CD4-positive, CD25-positive, alpha-beta regulatory T cell (primary cell): ENCODE data around the gene SLC25A40. TPM values are rescaled to one million over a fixed set of nuclear protein-coding genes. Genes with fewer than 3 reads are reported as not detected.

Source experiments
- ATAC-seq, 2 donors: fragments of 150-1000 bp; cut with Tn5 transposase; one replicate each; pipeline ENCODE4 v1.10.0; 2021; ENCODE audit warnings: low read depth in 2 of 2, moderate number of reproducible peaks in 2 of 2, moderate library complexity in 1 of 2
- DNase-seq, 3 donors: peaks; one replicate each; pipeline versions ENCODE4 v3.0.0 to v3.0.0-alpha.2; 2012 to 2022; ENCODE audit warnings: mixed read lengths in 1 of 3
- H3K27ac ChIP-seq: one replicate; pipeline ENCODE4 v1.7.0; 2013; ENCODE audit warnings: mild to moderate bottlenecking, low read length; ENCODE audit not compliant: insufficient read depth, poor library complexity, severe bottlenecking
- H3K27me3 ChIP-seq: one replicate; pipeline ENCODE4 v1.7.0; 2013; ENCODE audit warnings: low read length; ENCODE audit not compliant: control insufficient read depth, insufficient read depth
- H3K36me3 ChIP-seq: one replicate; pipeline ENCODE4 v1.7.0; 2013; ENCODE audit warnings: mild to moderate bottlenecking, low read length, moderate library complexity; ENCODE audit not compliant: control insufficient read depth, insufficient read depth
- H3K4me1 ChIP-seq: 2 replicates; pipeline ENCODE4 v1.7.0; 2013; ENCODE audit warnings: mild to moderate bottlenecking, low read length; ENCODE audit not compliant: insufficient read depth, control insufficient read depth, poor library complexity, severe bottlenecking
- H3K4me3 ChIP-seq: one replicate; pipeline ENCODE4 v1.7.0; 2013; ENCODE audit warnings: low read depth, mild to moderate bottlenecking, low read length, moderate library complexity
- H3K9me3 ChIP-seq, 2 experiments: 1 replicate in 1 of 2; 2 replicates in 1 of 2; pipeline ENCODE4 v1.7.0; 2013; ENCODE audit warnings: low read length in 2 of 2, mild to moderate bottlenecking in 1 of 2, moderate library complexity in 1 of 2; ENCODE audit not compliant: control insufficient read depth in 2 of 2
- H3K27ac Mint-ChIP-seq, 3 donors: one replicate each; pipeline ENCODE4 v1.8.0; 2020 to 2022; ENCODE audit warnings: mild to moderate bottlenecking in 3 of 3, mixed read lengths in 3 of 3, moderate library complexity in 2 of 3
- H3K27me3 Mint-ChIP-seq: one replicate; pipeline ENCODE4 v1.8.0; 2022; ENCODE audit warnings: mild to moderate bottlenecking, mixed read lengths
- H3K36me3 Mint-ChIP-seq: one replicate; pipeline ENCODE4 v1.8.0; 2020; ENCODE audit warnings: mixed read lengths
- H3K4me1 Mint-ChIP-seq, 4 donors: one replicate each; pipeline ENCODE4 v1.8.0; 2020 to 2022; ENCODE audit warnings: mixed read lengths in 4 of 4, mild to moderate bottlenecking in 1 of 4
- H3K4me3 Mint-ChIP-seq, 4 donors: one replicate each; pipeline ENCODE4 v1.8.0; 2020 to 2022; ENCODE audit warnings: mild to moderate bottlenecking in 4 of 4, mixed read lengths in 4 of 4, moderate library complexity in 3 of 4
- H3K9me3 Mint-ChIP-seq, 7 donors: one replicate each; pipeline ENCODE4 v1.8.0; 2020 to 2022; ENCODE audit warnings: mixed read lengths in 7 of 7, mild to moderate bottlenecking in 3 of 7, moderate library complexity in 2 of 7
- polyA plus RNA-seq, 4 donors: library from polyadenylated mRNA; unstranded; fragments of 300-500 nt; fragmentation: Illumina TruSeq; gene quantifications; one replicate each; pipeline ENCODE4 v1.2.3, GENCODE V29; 2021
- total RNA-seq: library from RNA; stranded (reverse); gene quantifications from one replicate; pipeline ENCODE4 v1.2.3, GENCODE V29; 2022

The SLC25A40 gene
- total and polyA plus RNA-seq, 5 donors from 2014 or later: 13.4 to 24.2 (median 17.7) TPM

DNA sequence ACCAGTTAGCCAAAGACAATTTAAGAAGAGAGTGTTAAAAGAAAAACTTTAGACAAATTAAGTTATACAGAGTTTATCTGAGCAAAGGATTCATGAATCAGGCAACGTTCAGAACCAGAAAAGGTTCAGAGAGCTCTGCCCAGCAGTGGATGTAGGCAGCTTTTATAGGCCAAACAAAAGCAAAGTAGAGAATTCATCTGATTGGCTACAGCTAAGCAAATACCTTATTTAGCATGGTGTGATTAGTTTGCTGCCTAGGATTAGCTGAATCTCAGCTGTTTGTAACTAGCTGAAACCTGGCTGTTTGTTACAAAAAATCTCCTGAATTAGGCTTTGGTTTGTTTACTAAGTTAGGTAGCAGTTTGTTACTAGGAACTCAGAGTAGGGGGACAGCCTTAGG lies 66.0 kb downstream of the SLC25A40 start:
- Mint-ChIP-seq H3K9me3 (peaks cover 0 to 2% (median 0%) of the 10 kb centered on the region in 7 donors), H3K36me3 (no peaks in the 10 kb centered on the region), H3K4me3 (no peak overlapping the region), H3K4me1 (no peaks in the 10 kb centered on the region), H3K27me3 (no peaks in the 10 kb centered on the region), H3K27ac (no peak overlapping the region)
- H3K27me3 ChIP-seq: peaks cover 2% of the 10 kb centered on the region
- H3K4me1 ChIP-seq: no peaks in the 10 kb centered on the region
- no peak for DNase-seq
- no peak overlapping the region for H3K4me3 ChIP-seq
- ATAC-seq: no peak
- H3K36me3 ChIP-seq: no peaks in the 10 kb centered on the region
- H3K9me3 ChIP-seq: no peaks in the 10 kb centered on the region
- H3K27ac ChIP-seq: no peak overlapping the region

DNA sequence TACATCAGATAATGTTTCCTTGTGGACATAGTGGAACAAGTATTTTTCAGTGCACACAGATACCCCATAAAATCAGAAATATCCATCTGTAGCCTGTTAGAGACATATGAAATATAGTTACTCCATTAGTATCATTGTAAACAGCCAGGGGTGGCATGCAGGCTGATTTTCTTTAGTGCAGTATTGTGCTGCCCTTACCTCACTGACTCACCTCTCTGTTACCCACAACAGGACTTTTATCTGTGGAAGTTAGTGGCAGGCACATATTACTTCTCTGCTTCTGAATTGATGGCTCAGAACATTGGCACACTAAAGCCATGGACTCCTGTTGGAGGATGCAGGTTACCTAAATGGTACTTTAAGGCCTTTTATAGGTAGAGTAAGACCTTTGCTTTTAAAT lies 70.0 kb downstream of the SLC25A40 start:
- Mint-ChIP-seq H3K4me1 (no peaks in the 10 kb centered on the region), H3K27me3 (no peaks in the 10 kb centered on the region), H3K4me3 (no peak overlapping the region), H3K9me3 (peaks cover 0 to 2% (median 0%) of the 10 kb centered on the region in 7 donors), H3K36me3 (no peaks in the 10 kb centered on the region), H3K27ac (no peak overlapping the region)
- H3K27ac ChIP-seq: no peak overlapping the region
- no peaks in the 10 kb centered on the region for H3K9me3 ChIP-seq
- H3K4me1 ChIP-seq: no peaks in the 10 kb centered on the region
- no peaks in the 10 kb centered on the region for H3K27me3 ChIP-seq
- H3K36me3 ChIP-seq: no peaks in the 10 kb centered on the region
- DNase-seq (no peak), ATAC-seq (no peak)
- H3K4me3 ChIP-seq: no peak overlapping the region

DNA sequence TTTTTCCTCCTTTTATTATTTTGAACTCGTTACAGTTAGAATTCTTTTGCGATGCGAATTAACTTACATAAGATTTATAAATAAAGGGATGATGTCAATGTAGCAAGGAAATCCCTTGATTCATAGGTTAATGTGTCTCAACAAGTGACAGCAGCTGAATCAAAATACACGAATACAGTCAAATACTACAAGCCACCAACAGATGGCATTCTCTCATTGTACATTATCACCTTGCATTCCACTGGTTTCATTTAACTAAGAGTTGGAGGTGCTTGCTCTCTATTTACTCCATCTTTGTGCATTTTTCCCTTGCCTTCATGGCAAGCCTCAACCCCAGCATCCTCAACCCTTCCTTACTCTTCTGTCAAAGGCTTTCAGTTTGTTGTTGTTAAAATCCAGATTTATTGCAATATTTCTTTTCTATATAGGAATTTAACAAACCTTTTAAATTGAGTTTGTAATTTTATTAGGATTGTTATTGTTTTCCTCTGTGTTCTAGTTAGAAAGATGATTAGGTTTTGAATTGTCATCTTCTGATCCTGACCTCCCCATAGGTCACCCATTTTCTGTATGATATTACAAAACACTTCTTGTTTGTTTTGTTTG lies 78.3 kb downstream of the SLC25A40 start:
- H3K4me1 ChIP-seq: no peaks in the 10 kb centered on the region
- no peak overlapping the region for H3K27ac ChIP-seq
- H3K4me1 Mint-ChIP-seq: no peaks in the 10 kb centered on the region
- no peak overlapping the region for H3K4me3 ChIP-seq
- ATAC-seq (peak; percentile 45 to 73), DNase-seq (peak in 2 of 3 donors; percentile 50 to 57)
- no peaks in the 10 kb centered on the region for H3K9me3 ChIP-seq
- H3K36me3 ChIP-seq: no peaks in the 10 kb centered on the region
- H3K27me3 ChIP-seq: no peaks in the 10 kb centered on the region
- no peak overlapping the region for H3K4me3 Mint-ChIP-seq
- H3K27me3 Mint-ChIP-seq: peaks cover 26% of the 10 kb centered on the region
- no peak overlapping the region for H3K27ac Mint-ChIP-seq
- peaks cover 0 to 2% (median 0%) of the 10 kb centered on the region in 7 donors for H3K9me3 Mint-ChIP-seq
- H3K36me3 Mint-ChIP-seq: no peaks in the 10 kb centered on the region

DNA sequence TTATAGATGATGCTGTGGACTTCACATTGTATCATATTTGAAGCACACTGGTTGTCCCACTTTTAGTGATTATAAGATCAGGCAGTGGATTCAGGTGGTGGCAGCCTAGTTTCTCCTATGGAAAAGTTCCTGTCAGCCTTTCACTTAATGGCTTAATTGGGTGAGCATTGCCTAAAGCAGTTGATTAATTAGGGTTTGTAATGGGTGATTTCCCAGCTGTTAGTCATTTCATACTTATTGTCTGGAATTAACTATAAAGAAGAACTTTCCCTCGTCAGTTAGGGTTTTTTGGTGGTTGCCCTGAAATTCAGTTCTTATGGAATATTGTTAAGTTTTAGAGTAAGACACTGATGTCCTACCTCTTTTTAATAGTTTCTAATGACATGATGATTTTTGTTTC lies 78.8 kb downstream of the SLC25A40 start:
- Histone ChIP-seq H3K4me3 (no peak overlapping the region), H3K4me1 (no peaks in the 10 kb centered on the region), H3K36me3 (no peaks in the 10 kb centered on the region), H3K27ac (no peak overlapping the region), H3K27me3 (no peaks in the 10 kb centered on the region), H3K9me3 (no peaks in the 10 kb centered on the region)
- Mint-ChIP-seq H3K4me3 (no peak overlapping the region), H3K36me3 (no peaks in the 10 kb centered on the region), H3K9me3 (peaks cover 0 to 2% (median 0%) of the 10 kb centered on the region in 7 donors), H3K27ac (no peak overlapping the region), H3K4me1 (no peaks in the 10 kb centered on the region), H3K27me3 (peaks cover 31% of the 10 kb centered on the region)
- DNase-seq (no peak), ATAC-seq (no peak)

DNA sequence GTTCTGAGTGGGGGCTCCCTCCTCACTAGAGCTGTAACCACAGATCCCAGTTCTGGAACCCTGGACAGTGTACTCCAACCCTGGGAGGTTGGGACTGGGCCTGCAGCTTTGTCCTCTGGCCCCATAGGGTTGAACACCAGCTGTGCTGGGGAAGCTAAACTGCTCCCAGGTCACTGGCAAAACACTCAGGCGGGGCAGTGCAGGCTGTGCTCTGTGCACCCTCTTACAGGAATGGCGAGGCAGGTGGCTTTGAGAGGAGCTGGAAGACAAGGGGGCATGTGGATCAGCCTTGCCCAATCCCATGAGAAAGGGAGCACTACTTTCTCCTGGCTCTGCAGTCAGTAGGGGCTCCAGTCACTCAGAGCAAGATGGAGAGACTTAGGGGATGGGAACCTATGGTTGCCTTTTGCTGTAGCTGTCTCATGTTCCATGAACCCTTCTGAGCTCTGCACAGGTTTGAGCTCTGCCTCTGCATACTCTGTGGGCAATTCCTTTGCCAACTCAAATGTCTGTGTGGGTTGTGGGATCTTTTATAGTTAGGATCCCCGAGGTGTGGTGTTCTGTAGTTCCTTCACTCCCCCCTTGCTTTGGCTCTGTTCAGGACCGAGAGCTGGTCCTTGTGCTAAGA lies 90.7 kb downstream of the SLC25A40 start:
- Mint-ChIP-seq H3K27ac (no peak overlapping the region), H3K4me3 (no peak overlapping the region), H3K4me1 (no peaks in the 10 kb centered on the region), H3K9me3 (peaks cover 0 to 2% (median 0%) of the 10 kb centered on the region in 7 donors), H3K27me3 (peaks cover 13% of the 10 kb centered on the region), H3K36me3 (no peaks in the 10 kb centered on the region)
- H3K27me3 ChIP-seq: peaks cover 2% of the 10 kb centered on the region
- no peaks in the 10 kb centered on the region for H3K36me3 ChIP-seq
- no peak overlapping the region for H3K4me3 ChIP-seq
- ATAC-seq (no peak), DNase-seq (no peak)
- H3K4me1 ChIP-seq: no peaks in the 10 kb centered on the region
- no peak overlapping the region for H3K27ac ChIP-seq
- no peaks in the 10 kb centered on the region for H3K9me3 ChIP-seq

DNA sequence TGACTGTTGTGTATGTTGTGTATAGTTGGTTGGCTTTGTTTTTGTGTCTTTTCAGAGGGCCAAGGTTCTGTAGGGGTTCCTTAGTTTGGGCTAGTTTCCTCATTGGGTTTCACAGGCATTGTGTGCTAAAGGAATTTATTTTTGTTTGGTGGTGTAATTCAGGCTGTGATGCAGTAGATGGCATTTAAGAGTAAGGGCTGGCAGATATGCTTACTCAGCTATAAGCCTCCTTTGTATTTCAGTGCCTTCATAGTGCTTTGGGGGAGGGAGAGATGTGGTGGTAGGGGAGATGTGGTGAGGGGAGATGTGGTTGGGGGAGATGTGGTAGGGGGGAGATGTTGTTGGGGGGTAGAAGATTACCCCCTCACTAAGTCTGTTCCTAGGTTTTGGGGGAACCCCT lies 91.7 kb downstream of the SLC25A40 start:
- Histone ChIP-seq H3K9me3 (no peaks in the 10 kb centered on the region), H3K4me1 (no peaks in the 10 kb centered on the region), H3K4me3 (no peak overlapping the region), H3K27ac (no peak overlapping the region), H3K36me3 (no peaks in the 10 kb centered on the region), H3K27me3 (no peaks in the 10 kb centered on the region)
- H3K4me3 Mint-ChIP-seq: no peak overlapping the region
- ATAC-seq (no peak), DNase-seq (no peak)
- H3K4me1 Mint-ChIP-seq: no peaks in the 10 kb centered on the region
- H3K27ac Mint-ChIP-seq: no peak overlapping the region
- H3K27me3 Mint-ChIP-seq: peaks cover 13% of the 10 kb centered on the region
- peaks cover 0 to 2% (median 0%) of the 10 kb centered on the region in 7 donors for H3K9me3 Mint-ChIP-seq
- H3K36me3 Mint-ChIP-seq: no peaks in the 10 kb centered on the region

Other genes starting within 250 kb of the SLC25A40 start
- not detected for gene RUNDC3B, start 248.0 kb downstream of the SLC25A40 start, total RNA-seq
- gene RUNDC3B, start 248.0 kb downstream of the SLC25A40 start, polyA plus RNA-seq: under 1 TPM in 3 of 4 donors, not detected in 1; 0.05 to 0.17 (median 0.17) TPM
- 65.1 TPM for gene DBF4, start 133 bp upstream of the SLC25A40 start, total RNA-seq
- gene DBF4, start 133 bp upstream of the SLC25A40 start, polyA plus RNA-seq: 10 to 100 TPM; 41.2 to 47.2 (median 43.1) TPM
- 1.2 TPM for gene ADAM22, start 57.9 kb upstream of the SLC25A40 start, total RNA-seq
- gene ADAM22, start 57.9 kb upstream of the SLC25A40 start, polyA plus RNA-seq: 1 to 10 TPM in 1 of 4 donors, under 1 TPM in 2, not detected in 1; 0.21 to 1.5 (median 0.30) TPM